HepG2 (cell line): ENCODE data around the gene EID3. TPM values are rescaled to one million over a fixed set of nuclear protein-coding genes. Genes with fewer than 3 reads are reported as not detected.

Source experiments
- ATAC-seq: fragments of 200-7000 bp; cut with Tn5 transposase; 3 replicates; pipeline ENCODE4 v1.9.1; 2020; ENCODE audit warnings: mild to moderate bottlenecking, moderate library complexity
- BruUV-seq: library from RNA; stranded (reverse); fragments of 400-500 nt; replicated peaks from 2 replicates; lab custom pipeline; 2021; lab: Mats Ljungman, UMichigan
- CTCF ChIA-PET: fragments of 300-600 bp; formaldehyde crosslinking; extraction: SDS; loops from one replicate; lab custom pipeline; 2021; ENCODE audit warnings: low total read pairs, inconsistent platforms, low intra/inter-chr PET ratio; lab: Yijun Ruan, JAX
- POLR2A ChIA-PET: fragments of 350-600 bp; sonication (Branson Sonifier 250); formaldehyde crosslinking; loops from one replicate; lab custom pipeline; 2020; ENCODE audit warnings: antibody characterized with exemption, inconsistent platforms; lab: Yijun Ruan, JAX
- DNase-seq: peaks from one replicate; pipeline ENCODE4 v3.0.0-alpha.2; 2015; ENCODE audit warnings: low spot score
- FAIRE-seq: peaks from 3 replicates; lab custom pipeline; 2011; peaks lifted over from hg19 to GRCh38; lab: Jason Lieb, UNC
- H2AFZ ChIP-seq: one replicate; pipeline ENCODE4 v1.6.1; 2011; ENCODE audit warnings: low read length, inconsistent platforms
- H3K27ac ChIP-seq: fragments of 300-600 bp; 3 replicates; pipeline ENCODE4 v1.8.0; 2011; ENCODE audit warnings: mixed run types, mild to moderate bottlenecking, mixed read lengths, low read length, inconsistent platforms; ENCODE audit not compliant: insufficient read depth; ENCODE audit errors: extremely low read length
- H3K27me3 ChIP-seq, 2 experiments: fragments of 200-600 bp in 1 of 2; 2 replicates in 1 of 2; 3 replicates in 1 of 2; pipeline versions ENCODE4 v1.6.0 to v1.8.0; 2011; ENCODE audit warnings: low read length in 2 of 2, mild to moderate bottlenecking in 2 of 2, moderate library complexity in 2 of 2, inconsistent platforms in 1 of 2; ENCODE audit not compliant: insufficient read depth in 2 of 2, control insufficient read depth in 1 of 2
- H3K36me3 ChIP-seq, 2 experiments: fragments of 200-600 bp in 1 of 2; replicated peaks in 1 of 2; 2 replicates in 1 of 2; 3 replicates in 1 of 2; pipeline versions ENCODE4 v1.5.1 to v1.8.0; 2011; ENCODE audit warnings: low read length in 2 of 2, inconsistent platforms in 1 of 2; ENCODE audit not compliant: insufficient read depth in 2 of 2, control insufficient read depth in 1 of 2
- H3K4me1 ChIP-seq: 2 replicates; pipeline ENCODE4 v1.5.1; 2012; ENCODE audit warnings: low read length, inconsistent platforms; ENCODE audit not compliant: insufficient read depth
- H3K4me2 ChIP-seq: 2 replicates; pipeline ENCODE4 v1.6.0; 2011; ENCODE audit warnings: low read depth, low read length, inconsistent platforms
- H3K4me3 ChIP-seq, 3 experiments: fragments of 200-600 bp in 1 of 3; sonication (generic), shearing (Covaris generic) in 1 of 3; replicated peaks in 1 of 3; 2 replicates each; pipeline ENCODE4 v1.5.1; 2011 to 2016; ENCODE audit warnings: low read length in 3 of 3, inconsistent platforms in 2 of 3, low read depth in 2 of 3, mild to moderate bottlenecking in 2 of 3, control low read depth in 1 of 3, mixed read lengths in 1 of 3; ENCODE audit not compliant: insufficient read depth in 1 of 3
- H3K79me2 ChIP-seq: one replicate; pipeline ENCODE4 v1.6.1; 2011; ENCODE audit warnings: low read length, inconsistent platforms; ENCODE audit not compliant: insufficient read depth
- H3K9ac ChIP-seq: 2 replicates; pipeline ENCODE4 v1.6.0; 2011; ENCODE audit warnings: mild to moderate bottlenecking, low read depth, low read length, inconsistent platforms; ENCODE audit not compliant: insufficient read depth
- H3K9me3 ChIP-seq: 2 replicates; pipeline ENCODE4 v1.5.1; 2012; ENCODE audit warnings: mild to moderate bottlenecking, low read length
- H4K20me1 ChIP-seq: 2 replicates; pipeline ENCODE4 v1.6.0; 2011; ENCODE audit warnings: inconsistent platforms, mild to moderate bottlenecking, low read length, moderate library complexity; ENCODE audit not compliant: insufficient read depth
- DDIT3 ChIP-seq: sonication (generic); formaldehyde crosslinking; IDR thresholded peaks from 2 replicates; pipeline ENCODE4 v1.4.0; 2020; ENCODE audit warnings: mild to moderate bottlenecking, missing genetic modification reagents
- ELF1 ChIP-seq: sonication (generic); formaldehyde crosslinking; IDR thresholded peaks from 2 replicates; pipeline ENCODE4 v1.4.0; 2020; ENCODE audit warnings: missing genetic modification reagents
- HMGXB4 ChIP-seq, 2 experiments: sonication (generic) in 1 of 2; formaldehyde crosslinking in 1 of 2; IDR thresholded peaks; 2 replicates each; pipeline versions ENCODE4 v1.4.0 to v1.6.1; 2018 to 2020; ENCODE audit warnings: missing genetic modification reagents in 2 of 2, borderline replicate concordance in 1 of 2, low read depth in 1 of 2, mild to moderate bottlenecking in 1 of 2, missing biosample characterization in 1 of 2
- HOXA9 ChIP-seq: sonication (generic); formaldehyde crosslinking; IDR thresholded peaks from 2 replicates; pipeline ENCODE4 v1.8.1; 2022; ENCODE audit warnings: missing genetic modification reagents, mild to moderate bottlenecking, moderate library complexity, borderline replicate concordance
- KLF11 ChIP-seq: IDR thresholded peaks from 2 replicates; pipeline ENCODE4 v1.6.1; 2016; ENCODE audit warnings: missing compliant biosample characterization
- PCBP2 ChIP-seq: fragments of 200-400 bp; formaldehyde crosslinking; optimal IDR thresholded peaks from 2 replicates; pipeline ENCODE3; 2018; ENCODE audit warnings: low read length, low read depth; ENCODE audit not compliant: poor library complexity, severe bottlenecking
- PHF8 ChIP-seq: sonication (generic); formaldehyde crosslinking; IDR thresholded peaks from 2 replicates; pipeline ENCODE4 v1.5.0; 2020; ENCODE audit warnings: missing genetic modification reagents
- SIX1 ChIP-seq: sonication (generic); formaldehyde crosslinking; IDR thresholded peaks from 2 replicates; pipeline ENCODE4 v1.4.0; 2020; ENCODE audit warnings: missing genetic modification reagents, borderline replicate concordance
- SP5 ChIP-seq: IDR thresholded peaks from 2 replicates; pipeline ENCODE4 v1.6.1; 2016; ENCODE audit warnings: low read depth, borderline replicate concordance
- ZBTB21 ChIP-seq: sonication (generic); formaldehyde crosslinking; IDR thresholded peaks from 2 replicates; pipeline ENCODE4 v1.4.0; 2020; ENCODE audit warnings: missing genetic modification reagents
- ZBTB49 ChIP-seq: sonication (generic); formaldehyde crosslinking; IDR thresholded peaks from 2 replicates; pipeline ENCODE4 v1.4.0; 2020; ENCODE audit warnings: missing genetic modification reagents, borderline replicate concordance
- ZKSCAN5 ChIP-seq: sonication (generic); formaldehyde crosslinking; IDR thresholded peaks from 2 replicates; pipeline ENCODE4 v1.5.1; 2020; ENCODE audit warnings: mild to moderate bottlenecking, missing genetic modification reagents
- ZNF224 ChIP-seq: sonication (generic); formaldehyde crosslinking; IDR thresholded peaks from 2 replicates; pipeline ENCODE4 v1.5.0; 2020; ENCODE audit warnings: mild to moderate bottlenecking, missing genetic modification reagents
- ZNF234 ChIP-seq: sonication (generic); formaldehyde crosslinking; conservative IDR thresholded peaks from 2 replicates; pipeline ENCODE4 v1.5.1; 2020; ENCODE audit warnings: mild to moderate bottlenecking, missing genetic modification reagents
- ZNF501 ChIP-seq: sonication (generic); formaldehyde crosslinking; IDR thresholded peaks from 2 replicates; pipeline ENCODE4 v1.5.1; 2020; ENCODE audit warnings: mild to moderate bottlenecking, moderate library complexity, missing genetic modification reagents
- ZNF552 ChIP-seq: sonication (generic); formaldehyde crosslinking; IDR thresholded peaks from 2 replicates; pipeline ENCODE4 v1.9.0; 2022; ENCODE audit warnings: missing genetic modification reagents, mild to moderate bottlenecking, borderline replicate concordance
- ZSCAN25 ChIP-seq: sonication (generic); formaldehyde crosslinking; IDR thresholded peaks from 2 replicates; pipeline ENCODE4 v1.8.0; 2022; ENCODE audit warnings: mild to moderate bottlenecking, missing genetic modification reagents
- WGBS: methylation state at CpG from one replicate; pipeline ENCODE4 v1.1.6; 2017; ENCODE audit warnings: low lambda C conversion rate; 5-methylcytosine and 5-hydroxymethylcytosine counted together
- in situ Hi-C: cut with HindIII; loops from 2 replicates; pipeline ENCODE4 v1.10.0; 2017; ENCODE audit warnings: low pct_unique_long_range_greater_than_20kb; ENCODE audit not compliant: extremely low pct_ligation_motif_present
- intact Hi-C: fragments of 100-400 bp; cut with micrococcal nuclease; formaldehyde crosslinking; loops from one replicate; pipeline ENCODE4 v1.10.0; 2022; ENCODE audit not compliant: unreplicated experiment
- polyA plus RNA-seq, 8 experiments: library from polyadenylated mRNA; depleted of rRNA in 3 of 8; stranded (reverse) in 7 of 8; unstranded in 1 of 8; fragments of >200 nt; fragmentation: Illumina TruSeq in 4 of 8; extraction: Trizol in 4 of 8; gene quantifications; 2 replicates each; pipeline versions ENCODE4 v1.2.1 to v1.2.3, GENCODE V29; 2011 to 2016; ENCODE audit warnings: low read depth in 4 of 8, missing spikeins in 1 of 8, mixed read lengths in 1 of 8; ENCODE audit not compliant: insufficient read depth in 1 of 8
- total RNA-seq, 5 experiments: library from RNA; depleted of rRNA; stranded (reverse); fragments of >200 nt; fragmentation: Illumina TruSeq; extraction: Trizol; gene quantifications; 2 replicates each; pipeline ENCODE4 v1.2.3, GENCODE V29; 2016; ENCODE audit warnings: low read depth in 1 of 5
- TF ChIP-seq, protein P1 (sequence below): sonication (generic); formaldehyde crosslinking; IDR thresholded peaks from 2 replicates; pipeline ENCODE4 v1.4.0; 2020; ENCODE audit warnings: missing genetic modification reagents; ENCODE audit errors: not compliant biosample characterization

Gene EID3
- total and polyA plus RNA-seq, 2 of the 13 experiments (the other 11 are each of a cell fraction or from before 2014, with no cell fraction given): 0.38 to 4.5 TPM

DNA sequence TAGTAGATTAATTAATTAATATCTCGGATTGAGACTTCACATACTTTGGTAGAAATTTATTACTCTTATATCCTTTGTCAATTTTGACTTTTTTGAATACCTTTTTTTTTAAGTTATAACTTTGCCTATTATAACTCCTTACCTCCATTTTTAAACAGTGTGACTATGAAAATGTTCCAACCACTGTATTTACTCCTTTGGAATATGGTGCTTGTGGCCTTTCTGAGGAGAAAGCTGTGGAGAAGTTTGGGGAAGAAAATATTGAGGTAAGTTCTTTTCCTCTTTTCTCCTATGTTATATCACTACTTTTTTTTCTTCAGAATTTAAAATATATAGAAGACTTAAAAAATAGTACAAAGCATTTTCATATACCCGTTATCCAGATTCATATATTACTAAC, 27.8 kb downstream of the EID3 start:
- H3K27me3 ChIP-seq: no peaks in the 10 kb centered on the region
- no peak overlapping the region for H2AFZ ChIP-seq
- no peaks in the 10 kb centered on the region for H4K20me1 ChIP-seq
- no peak overlapping the region for H3K4me3 ChIP-seq
- no peaks in the 10 kb centered on the region for H3K4me1 ChIP-seq
- CTCF ChIA-PET: no interaction called here
- ATAC-seq (no peak), DNase-seq (no peak), FAIRE-seq (no peak)
- 97% methylated on average over 2 of the region's 2 CpGs for WGBS
- intact Hi-C loops: no loop called here
- in situ Hi-C loops: no loop called here
- H3K79me2 ChIP-seq: no peaks in the 10 kb centered on the region
- no peaks in the 10 kb centered on the region for H3K9me3 ChIP-seq
- no peak overlapping the region for H3K9ac ChIP-seq
- H3K27ac ChIP-seq: no peak overlapping the region
- TF ChIP-seq ZKSCAN5 (CRISPR knock-in tag): no peak
- TF ChIP-seq, protein P1, sequence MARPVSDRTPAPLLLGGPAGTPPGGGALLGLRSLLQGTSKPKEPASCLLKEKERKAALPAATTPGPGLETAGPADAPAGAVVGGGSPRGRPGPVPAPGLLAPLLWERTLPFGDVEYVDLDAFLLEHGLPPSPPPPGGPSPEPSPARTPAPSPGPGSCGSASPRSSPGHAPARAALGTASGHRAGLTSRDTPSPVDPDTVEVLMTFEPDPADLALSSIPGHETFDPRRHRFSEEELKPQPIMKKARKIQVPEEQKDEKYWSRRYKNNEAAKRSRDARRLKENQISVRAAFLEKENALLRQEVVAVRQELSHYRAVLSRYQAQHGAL (CRISPR knock-in tag): no peak
- TF ChIP-seq PCBP2: no peak
- TF ChIP-seq SIX1 (CRISPR knock-in tag): no peak
- no peak for TF ChIP-seq KLF11 (CRISPR knock-in tag)
- TF ChIP-seq PHF8 (CRISPR knock-in tag): no peak
- TF ChIP-seq ZNF501 (CRISPR knock-in tag): no peak
- no peak for TF ChIP-seq ZBTB49 (CRISPR knock-in tag)
- no peak for TF ChIP-seq ZBTB21 (CRISPR knock-in tag)
- TF ChIP-seq HOXA9: no peak
- no peak for TF ChIP-seq ZNF552 (CRISPR knock-in tag)
- no peak for TF ChIP-seq HMGXB4 (CRISPR knock-in tag; IDR thresholded peaks at IDR 0.05; ENCODE audit: borderline replicate concordance in 1 of 2, low read depth in 1 of 2)
- TF ChIP-seq ZNF234 (CRISPR knock-in tag): no peak
- no peak for TF ChIP-seq SP5 (CRISPR knock-in tag)
- TF ChIP-seq ELF1: no peak
- no peak for TF ChIP-seq ZNF224
- TF ChIP-seq DDIT3: no peak
- no peak for TF ChIP-seq ZSCAN25 (CRISPR knock-in tag)
- BruUV-seq: no TSS peak
- POLR2A ChIA-PET: no interaction called here
- H3K4me2 ChIP-seq: no peak overlapping the region
- H3K36me3 ChIP-seq: peaks cover 13 to 73% of the 10 kb centered on the region in 2 experiments
